ENCODE results near the gene SGTA. TPM values are rescaled to one million over a fixed set of nuclear protein-coding genes. Genes with fewer than 3 reads are reported as not detected.

The SGTA gene
- total RNA-seq, 1 donor from 2014 or later = 64.4 TPM

GRCh38 chr19:2807379-2808128 is 24.5 kb upstream of the SGTA start:
- no peaks in the 10 kb centered on the region for H3K4me1 Mint-ChIP-seq (ENCODE audit: unreplicated experiment)
- DNase-seq (ENCODE audit: extremely low spot score, unreplicated experiment) = no peak
- no peaks in the 10 kb centered on the region for H3K9me3 Mint-ChIP-seq
- H3K27ac Mint-ChIP-seq = no peak overlapping the region
- TF ChIP-seq CTCF (conservative IDR thresholded peaks at IDR 0.05) = no peak
- H3K36me3 Mint-ChIP-seq = peaks cover 6% of the 10 kb centered on the region
- no peak overlapping the region for H3K4me3 Mint-ChIP-seq
- H3K27me3 Mint-ChIP-seq = no peaks in the 10 kb centered on the region

- no peaks in the 10 kb centered on the region for H3K27me3 Mint-ChIP-seq
Observed at GRCh38 chr19:2806736-2807378, 23.8 kb upstream of the SGTA start.

GRCh38 chr19:2805991-2806649 is 23.0 kb upstream of the SGTA start:
- no peak overlapping the region for H3K4me3 Mint-ChIP-seq
- no peak for DNase-seq (ENCODE audit: extremely low spot score, unreplicated experiment)
- H3K9me3 Mint-ChIP-seq = no peaks in the 10 kb centered on the region
- H3K27me3 Mint-ChIP-seq = no peaks in the 10 kb centered on the region
- peaks cover 8% of the 10 kb centered on the region for H3K36me3 Mint-ChIP-seq
- H3K4me1 Mint-ChIP-seq (ENCODE audit: unreplicated experiment) = no peaks in the 10 kb centered on the region
- TF ChIP-seq CTCF (conservative IDR thresholded peaks at IDR 0.05) = no peak
- no peak overlapping the region for H3K27ac Mint-ChIP-seq

More at GRCh38 chr19:2806736-2807378, 23.8 kb upstream of the SGTA start:
- Mint-ChIP-seq H3K27ac (no peak overlapping the region), H3K9me3 (no peaks in the 10 kb centered on the region), H3K36me3 (peaks cover 8% of the 10 kb centered on the region), H3K4me1 (ENCODE audit: unreplicated experiment) (no peaks in the 10 kb centered on the region), H3K4me3 (no peak overlapping the region)
- DNase-seq (ENCODE audit: extremely low spot score, unreplicated experiment) = no peak
- TF ChIP-seq CTCF (conservative IDR thresholded peaks at IDR 0.05) = no peak

GRCh38 chr19:2805261-2805900 is 22.3 kb upstream of the SGTA start:
- DNase-seq (ENCODE audit: extremely low spot score, unreplicated experiment) = no peak
- H3K9me3 Mint-ChIP-seq = no peaks in the 10 kb centered on the region
- no peak for TF ChIP-seq CTCF (conservative IDR thresholded peaks at IDR 0.05)
- peaks cover 12% of the 10 kb centered on the region for H3K36me3 Mint-ChIP-seq
- no peaks in the 10 kb centered on the region for H3K4me1 Mint-ChIP-seq (ENCODE audit: unreplicated experiment)
- no peak overlapping the region for H3K27ac Mint-ChIP-seq
- no peak overlapping the region for H3K4me3 Mint-ChIP-seq
- H3K27me3 Mint-ChIP-seq = no peaks in the 10 kb centered on the region

GRCh38 chr19:2804156-2805004 is 21.3 kb upstream of the SGTA start:
- no peaks in the 10 kb centered on the region for H3K27me3 Mint-ChIP-seq
- no peaks in the 10 kb centered on the region for H3K4me1 Mint-ChIP-seq (ENCODE audit: unreplicated experiment)
- H3K27ac Mint-ChIP-seq = no peak overlapping the region
- H3K9me3 Mint-ChIP-seq = no peaks in the 10 kb centered on the region
- DNase-seq (ENCODE audit: extremely low spot score, unreplicated experiment) = no peak
- H3K36me3 Mint-ChIP-seq = peaks cover 12% of the 10 kb centered on the region
- TF ChIP-seq CTCF (conservative IDR thresholded peaks at IDR 0.05) = no peak
- no peak overlapping the region for H3K4me3 Mint-ChIP-seq
